RCC 7860 (cell line): Measurements from ENCODE around the gene APBA2.
"Not testable (repeated sequence)": the region's sequence is repeated elsewhere in the genome, so short reads cannot be mapped to it uniquely, and the experiment has no call there.

Experiments used
- DNase-seq: peaks from one replicate; pipeline ENCODE4 v3.0.0-alpha.2; 2015; ENCODE audit warnings: low spot score
- FAIRE-seq: peaks from 2 replicates; lab custom pipeline; 2012; peaks lifted over from hg19 to GRCh38; lab: Jason Lieb, UNC

The APBA2 gene

DNA sequence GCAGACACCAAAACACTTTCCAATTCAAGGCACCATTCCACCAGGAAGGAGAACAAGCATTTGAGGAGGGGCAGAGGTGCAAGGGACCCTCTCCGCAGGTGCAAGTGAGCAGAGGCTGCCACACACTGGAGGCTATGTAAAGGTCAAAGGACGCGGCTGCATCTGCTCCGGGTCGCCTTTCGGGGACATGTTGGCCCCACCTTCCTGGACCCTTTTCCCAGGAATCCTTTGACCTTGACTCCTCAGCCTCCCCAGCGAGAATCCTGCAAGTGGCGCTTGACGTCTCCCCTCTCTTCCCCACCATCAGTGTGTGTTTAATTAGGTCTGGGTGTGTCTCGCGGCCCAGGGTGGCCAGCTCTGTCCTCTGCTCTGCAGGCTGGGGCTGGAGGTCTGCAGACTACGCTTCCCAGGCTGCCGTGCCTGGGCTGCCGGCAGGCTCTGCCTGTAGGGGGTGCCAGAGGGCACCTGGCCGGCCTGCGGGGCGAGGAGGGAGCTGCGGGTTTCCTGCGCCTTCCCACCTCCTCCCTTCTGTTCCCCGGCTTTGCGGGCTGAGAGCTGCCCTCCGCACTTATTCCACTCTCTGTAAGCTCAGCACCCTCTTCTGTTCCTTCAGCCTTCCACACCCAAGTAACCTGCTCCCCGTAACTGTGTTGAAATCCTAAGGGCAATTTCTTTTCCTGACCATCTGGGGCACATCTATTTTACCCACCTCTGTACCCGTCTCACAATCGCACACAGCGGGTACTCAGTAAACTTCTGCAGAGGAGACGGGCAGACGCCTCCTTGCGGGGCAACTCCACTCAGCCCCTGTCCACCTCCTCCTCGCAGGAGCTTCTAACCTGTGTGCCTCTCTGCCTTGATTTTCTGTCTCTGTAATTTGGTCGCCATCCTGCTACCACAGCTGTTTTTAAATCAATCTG, 254.0 kb downstream of the APBA2 start:
- no peak for FAIRE-seq
- no peak for DNase-seq

DNA sequence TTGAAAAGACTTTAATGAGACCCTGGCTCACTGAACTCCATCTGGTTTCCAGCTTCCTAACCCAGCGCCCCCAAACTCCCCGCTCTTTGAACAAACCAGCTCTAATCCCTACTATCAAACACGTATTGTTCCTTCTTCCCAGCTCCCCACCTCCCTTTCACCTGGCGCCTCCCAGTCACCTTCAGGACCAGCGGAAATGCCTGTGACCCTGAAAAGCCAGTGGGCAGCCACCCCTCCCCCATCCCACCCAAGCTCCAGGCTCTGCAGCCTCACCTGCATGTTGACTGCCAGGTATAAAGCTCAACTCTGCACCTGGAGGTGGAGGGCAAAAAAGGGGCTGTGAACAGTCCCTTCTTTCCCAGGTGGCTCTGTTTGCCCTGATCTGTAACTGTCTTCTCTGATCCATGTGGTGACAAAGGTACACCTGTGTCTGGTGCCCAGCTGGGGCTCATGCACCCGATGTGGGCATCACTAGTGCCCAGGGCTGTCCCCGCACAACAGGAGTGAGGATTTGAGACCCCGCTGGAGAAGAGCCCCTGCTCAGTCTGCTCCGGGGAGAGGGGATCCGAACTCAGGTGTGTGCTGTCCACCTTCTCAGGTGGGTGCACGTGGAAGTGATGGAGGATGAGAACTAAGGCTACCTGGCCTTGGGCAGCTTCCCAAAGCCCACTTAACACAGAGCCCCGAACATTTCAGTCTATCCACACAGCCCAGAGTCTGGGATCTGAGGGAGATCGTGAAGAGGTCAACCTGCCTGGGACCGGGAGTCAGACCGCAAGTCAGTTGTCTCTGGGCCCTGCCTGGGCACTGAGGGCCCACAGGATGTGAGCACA, 254.9 kb downstream of the APBA2 start:
- FAIRE-seq: no peak
- DNase-seq: no peak

DNA sequence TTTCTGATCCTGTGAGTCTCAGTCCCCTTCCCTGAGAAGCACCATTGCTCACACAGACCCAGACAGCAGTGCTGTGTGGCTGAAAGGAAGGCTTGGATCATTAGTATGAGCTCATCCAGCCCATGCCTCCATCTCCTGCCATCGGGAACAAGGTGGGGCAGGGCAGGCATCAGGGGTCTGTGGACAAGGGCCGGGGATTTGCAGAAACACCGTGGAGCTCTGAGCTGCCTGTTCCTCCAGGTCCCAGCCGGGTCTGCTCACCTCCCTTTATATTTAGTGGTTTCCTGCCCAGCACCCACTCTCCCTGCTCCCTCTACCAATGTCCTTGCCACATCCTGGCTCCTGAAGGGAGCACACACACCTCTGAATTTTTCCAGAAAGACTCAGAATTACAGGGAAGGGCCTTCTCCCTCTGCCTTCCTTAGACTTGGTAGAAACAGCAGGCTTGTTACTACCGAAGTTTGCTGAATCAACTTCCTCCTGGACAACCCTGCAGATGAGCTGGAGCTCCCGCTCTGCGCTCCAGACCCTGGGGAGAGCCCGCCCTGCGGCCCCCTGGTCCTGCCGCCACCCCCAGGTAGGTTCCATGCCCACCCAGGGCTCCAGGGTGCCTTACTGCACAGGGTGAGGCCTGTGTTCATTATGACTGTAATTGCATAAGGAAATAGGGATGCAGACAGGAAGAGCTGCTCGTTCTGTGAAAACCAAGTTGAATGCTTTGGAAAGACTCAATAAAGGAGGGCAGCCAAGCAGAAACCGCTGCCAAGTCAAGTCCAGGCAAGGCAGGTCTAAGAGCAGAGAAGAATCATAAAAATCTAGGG, 255.7 kb downstream of the APBA2 start:
- DNase-seq: peak; percentile 4
- no peak for FAIRE-seq

DNA sequence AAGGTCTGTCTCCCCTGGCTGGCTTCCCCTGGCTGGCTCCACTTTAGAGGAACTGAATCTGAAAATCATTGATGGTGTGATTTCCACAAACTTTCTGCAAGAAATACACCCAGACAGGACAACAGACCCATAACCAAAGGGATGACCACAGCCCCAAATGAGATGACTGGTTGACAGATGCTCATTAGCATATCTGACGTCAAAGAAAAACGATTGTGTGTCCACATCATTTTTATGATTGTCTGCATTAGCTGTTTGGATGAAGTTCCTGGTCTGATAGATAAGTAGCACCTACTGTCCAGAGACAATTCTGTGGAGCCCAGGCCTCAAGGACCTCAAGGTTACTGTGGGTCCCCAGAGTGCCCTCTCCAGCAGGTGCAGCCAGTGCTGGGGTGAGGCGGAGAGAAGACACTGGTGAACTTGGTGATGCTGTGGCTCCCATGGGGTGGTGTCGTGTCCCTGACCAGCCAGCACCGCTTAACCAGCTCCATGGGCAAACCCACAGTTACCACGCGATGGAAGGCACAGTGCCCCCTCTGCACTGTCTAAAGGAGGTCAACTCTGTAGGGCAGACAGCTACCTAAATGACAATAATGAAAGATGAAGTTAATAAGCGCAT, 256.5 kb downstream of the APBA2 start:
- DNase-seq: no peak
- no peak for FAIRE-seq

DNA sequence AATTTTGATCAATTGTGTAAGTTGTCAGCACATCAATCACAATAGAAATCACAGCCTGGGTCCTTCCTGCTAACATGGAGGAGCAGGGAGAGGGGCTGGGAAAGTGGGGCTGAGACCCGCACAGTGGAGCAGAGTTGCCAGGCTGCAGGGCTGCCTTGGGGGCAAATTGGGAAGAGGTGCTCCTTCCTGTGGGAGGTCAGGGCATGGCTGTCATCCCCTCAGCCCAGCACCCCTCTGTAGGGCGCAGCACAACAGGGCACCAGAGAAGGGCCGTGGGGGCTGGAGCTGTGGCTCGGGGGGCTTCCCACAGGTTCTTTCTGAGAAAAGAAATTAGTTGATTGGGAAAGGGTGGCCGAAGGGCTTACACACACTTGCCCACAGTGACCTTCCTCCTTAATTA, 257.5 kb downstream of the APBA2 start:
- FAIRE-seq (no peak), DNase-seq (no peak)

DNA sequence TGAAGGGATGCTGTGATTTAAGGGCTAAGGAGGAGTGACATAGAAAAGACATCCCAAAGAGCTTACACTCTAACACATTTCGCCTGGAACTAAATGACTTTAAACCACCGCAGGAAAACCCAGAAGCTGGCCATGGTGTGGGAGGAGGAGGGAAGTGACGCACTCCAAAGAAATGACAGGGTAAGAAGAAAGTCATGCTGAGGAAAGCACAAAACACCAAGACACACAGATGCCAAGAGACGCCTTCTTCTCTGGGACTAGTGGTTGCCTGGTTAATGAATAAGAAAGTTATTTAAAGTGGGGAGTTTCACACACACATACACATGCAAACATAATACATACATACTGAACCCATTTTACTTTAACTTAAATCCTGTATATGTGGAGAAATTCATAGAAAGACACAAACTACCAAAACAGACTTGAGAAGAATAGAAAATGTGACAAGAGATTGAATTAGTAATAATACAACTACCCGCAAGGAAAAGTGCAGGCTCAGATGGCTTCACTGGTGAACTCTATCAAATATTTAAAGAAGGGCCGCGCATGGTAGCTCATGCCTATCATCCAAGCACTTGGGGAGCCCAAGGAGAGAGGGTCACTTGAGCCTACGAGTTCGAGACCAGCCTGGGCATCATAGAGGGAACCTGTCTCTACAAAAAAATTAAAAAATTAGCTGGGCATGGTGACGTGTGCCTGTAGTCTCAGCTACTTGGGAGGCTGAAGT, 258.3 kb downstream of the APBA2 start:
- peak; percentile 71 for DNase-seq
- FAIRE-seq: peak; percentile 68

DNA sequence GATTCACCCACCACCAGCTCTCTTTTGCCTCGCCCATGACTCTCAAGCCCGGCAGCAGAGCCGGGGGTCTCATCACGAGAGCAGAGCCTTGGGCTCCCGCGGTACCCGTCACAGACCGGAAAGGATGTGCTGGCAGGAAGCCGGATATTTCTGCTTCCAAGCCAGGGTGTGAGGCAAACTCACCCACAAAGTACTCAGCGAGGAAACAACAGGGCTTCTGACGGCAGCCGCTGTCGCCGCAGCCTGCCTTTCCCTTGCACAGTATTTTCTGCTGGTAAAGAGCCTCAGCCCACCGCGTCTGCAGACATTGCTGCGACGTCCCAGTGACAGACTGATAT, 263.9 kb downstream of the APBA2 start:
- DNase-seq (no peak), FAIRE-seq (no peak)

DNA sequence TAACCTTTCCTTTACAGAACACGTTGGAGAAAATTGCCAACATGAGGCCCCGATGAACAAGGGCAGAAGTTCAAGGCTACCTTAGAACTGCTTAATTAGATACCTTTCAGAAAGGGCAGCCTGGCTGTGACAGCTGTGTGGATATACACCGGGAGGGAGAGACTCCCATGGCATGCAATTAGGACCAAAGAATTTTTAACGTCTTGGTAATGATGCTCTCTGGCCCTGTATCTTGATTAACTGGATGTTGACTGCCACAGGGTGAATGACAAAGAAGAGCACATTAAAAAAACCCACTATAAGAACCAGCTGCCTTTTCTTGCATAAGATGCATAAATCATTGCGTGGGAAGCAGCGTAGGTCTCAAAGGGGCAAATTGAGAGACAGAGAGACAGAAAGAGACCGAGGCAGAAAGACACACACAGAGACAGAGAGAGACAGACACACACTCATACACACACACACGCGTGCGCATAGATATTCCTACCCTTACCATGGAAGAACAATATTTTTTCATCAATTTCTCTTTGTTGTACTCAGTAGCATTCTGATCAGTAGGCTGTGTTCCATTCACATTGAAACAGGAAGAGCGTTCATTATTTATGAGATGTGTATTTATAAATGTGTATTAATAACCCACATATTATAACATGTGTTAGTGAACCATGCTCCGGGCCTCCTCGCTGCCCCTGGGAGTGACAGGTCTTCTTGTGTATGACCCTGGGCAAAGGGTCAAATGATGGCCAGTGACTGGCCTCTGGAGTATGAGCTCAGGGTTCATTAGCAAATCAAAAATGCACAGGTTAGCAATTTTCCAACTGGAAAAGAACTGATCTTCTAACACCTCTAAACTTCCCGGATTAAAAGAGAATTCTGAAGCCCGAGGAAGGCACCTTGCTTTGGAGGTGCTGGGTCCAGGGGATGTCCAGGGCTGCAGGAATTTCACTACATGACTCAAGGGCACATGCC, 265.0 kb downstream of the APBA2 start:
- DNase-seq: no peak
- FAIRE-seq: no peak

DNA sequence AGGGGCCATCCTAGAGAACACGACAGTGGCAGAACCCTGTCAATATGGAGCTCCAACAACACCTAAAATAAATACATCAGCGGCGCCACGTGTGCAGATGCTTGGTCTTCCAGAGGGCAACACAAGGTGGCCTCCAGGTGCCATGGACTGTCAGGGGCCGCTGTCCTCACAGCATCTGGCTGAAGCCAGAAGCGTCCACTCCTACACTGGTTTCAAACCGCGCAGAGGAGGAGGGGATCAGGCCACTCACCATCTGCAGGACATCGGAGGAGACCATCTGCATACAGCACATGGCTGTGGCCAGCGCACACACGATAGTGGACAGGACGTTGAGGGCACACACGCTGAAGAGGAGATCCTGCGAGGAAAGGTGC, 265.7 kb downstream of the APBA2 start:
- DNase-seq (no peak), FAIRE-seq (no peak)

DNA sequence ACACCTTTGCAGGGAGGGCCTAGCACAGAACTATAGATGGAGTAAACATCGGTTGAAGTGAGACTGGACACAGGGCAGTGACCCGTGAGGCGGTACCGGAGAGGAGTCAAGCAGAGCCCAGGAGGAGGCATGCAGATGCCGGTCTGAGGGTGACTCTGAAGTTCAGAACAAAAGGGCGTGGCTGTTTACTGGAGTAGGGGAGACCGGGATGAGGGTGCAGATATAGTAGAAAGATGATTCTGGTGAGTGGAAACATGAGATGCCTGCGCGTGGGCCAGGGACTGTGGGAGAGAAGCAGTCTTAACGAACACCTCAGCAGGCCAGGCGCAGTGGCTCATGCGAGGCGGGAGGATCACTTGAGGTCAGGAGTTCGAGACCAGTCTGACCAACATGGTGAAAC, 270.7 kb downstream of the APBA2 start:
- no peak for FAIRE-seq
- no peak for DNase-seq

DNA sequence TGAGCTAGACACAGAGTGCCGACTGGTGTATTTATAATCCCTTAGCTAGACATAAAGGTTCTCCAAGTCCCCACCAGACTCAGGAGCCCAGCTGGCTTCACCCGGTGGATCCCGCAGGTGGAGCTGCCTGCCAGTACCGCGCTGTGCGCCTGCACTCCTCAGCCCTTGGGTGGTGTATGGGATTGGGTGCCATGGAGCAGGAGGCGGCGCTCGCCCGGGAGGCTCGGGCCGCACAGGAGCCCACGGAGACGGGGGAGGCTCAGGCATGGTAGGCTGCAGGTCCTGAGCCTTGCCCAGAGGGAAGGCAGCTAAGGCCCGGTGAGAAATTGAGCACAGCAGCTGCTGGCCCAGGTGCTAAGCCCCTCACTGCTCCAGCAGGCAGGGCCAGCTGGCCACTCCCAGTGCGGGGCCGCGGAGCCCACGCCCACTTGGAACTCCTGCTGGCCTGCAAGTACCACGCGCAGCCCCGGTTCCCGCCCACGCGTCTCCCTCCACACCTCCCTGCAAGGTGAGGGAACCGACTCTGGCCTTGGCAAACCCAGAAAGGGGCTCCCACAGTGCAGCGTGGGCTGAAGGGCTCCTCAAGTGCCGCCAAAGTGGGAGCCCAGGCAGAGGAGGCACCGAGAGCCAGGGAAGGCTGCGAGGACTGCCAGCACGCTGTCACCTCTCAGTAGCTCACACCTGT, 274.1 kb downstream of the APBA2 start:
- FAIRE-seq (no peak), DNase-seq (no peak)

DNA sequence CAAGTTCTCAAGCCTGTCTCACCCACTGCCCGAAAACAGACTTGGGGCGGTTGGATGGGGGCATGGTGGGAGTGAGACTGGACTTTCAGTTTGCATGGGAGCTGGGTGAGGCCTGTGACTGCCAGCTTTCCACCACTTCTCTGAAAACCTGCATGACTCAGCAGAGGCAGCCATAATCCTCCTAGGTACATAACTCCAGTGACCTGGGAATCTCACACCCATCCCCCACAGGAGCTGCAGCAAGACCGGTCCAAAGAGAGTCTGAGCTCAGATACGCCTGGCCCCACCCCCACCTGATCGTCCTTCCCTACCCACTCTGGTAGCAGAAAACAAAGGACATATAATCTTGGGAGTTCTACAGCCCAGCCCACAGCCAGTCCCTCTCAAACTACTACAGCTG, 276.6 kb downstream of the APBA2 start:
- DNase-seq (no peak), FAIRE-seq (no peak)

DNA sequence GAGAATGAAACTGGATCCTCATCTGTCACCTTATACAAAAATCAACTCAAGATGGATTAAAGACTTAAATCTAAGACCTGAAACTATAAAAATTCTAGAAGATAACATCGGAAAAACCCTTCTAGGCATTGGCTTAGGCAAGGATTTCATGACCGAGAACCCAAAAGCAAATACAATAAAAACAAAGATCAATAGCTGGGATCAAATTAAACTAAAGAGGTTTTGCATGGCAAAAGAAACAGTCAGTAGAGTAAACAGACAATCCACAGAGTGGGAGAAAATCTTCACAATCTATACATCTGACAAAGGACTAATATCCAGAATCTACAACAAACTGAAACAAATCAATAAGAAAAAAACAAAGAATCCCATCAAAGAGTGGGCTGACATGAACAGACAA, 281.3 kb downstream of the APBA2 start:
- DNase-seq, FAIRE-seq: not testable (repeated sequence)
